D341Med (cell line): ENCODE results near the gene SUPT3H.
"Not testable (repeated sequence)": the region's sequence is repeated elsewhere in the genome, so short reads cannot be mapped to it uniquely, and the experiment has no call there.

Experiments
- DNase-seq: peaks from one replicate; pipeline ENCODE4 v3.0.0; 2012; ENCODE audit warnings: low spot score

Gene SUPT3H

DNA sequence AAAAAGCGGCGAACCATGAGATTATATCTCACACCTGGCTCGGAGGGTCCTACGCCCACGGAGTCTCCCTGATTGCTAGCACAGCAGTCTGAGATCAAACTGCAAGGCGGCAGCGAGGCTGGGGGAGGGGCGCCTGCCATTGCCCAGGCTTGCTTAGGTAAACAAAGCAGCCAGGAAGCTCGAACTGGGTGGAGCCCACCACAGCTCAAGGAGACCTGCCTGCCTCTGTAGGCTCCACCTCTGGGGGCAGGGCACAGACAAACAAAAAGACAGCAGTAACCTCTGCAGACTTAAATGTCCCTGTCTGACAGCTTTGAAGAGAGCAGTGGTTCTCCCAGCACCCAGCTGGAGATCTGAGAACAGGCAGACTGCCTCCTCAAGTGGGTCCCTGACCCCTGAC lies 201.4 kb downstream of the SUPT3H start:
- not testable (repeated sequence) for DNase-seq

DNA sequence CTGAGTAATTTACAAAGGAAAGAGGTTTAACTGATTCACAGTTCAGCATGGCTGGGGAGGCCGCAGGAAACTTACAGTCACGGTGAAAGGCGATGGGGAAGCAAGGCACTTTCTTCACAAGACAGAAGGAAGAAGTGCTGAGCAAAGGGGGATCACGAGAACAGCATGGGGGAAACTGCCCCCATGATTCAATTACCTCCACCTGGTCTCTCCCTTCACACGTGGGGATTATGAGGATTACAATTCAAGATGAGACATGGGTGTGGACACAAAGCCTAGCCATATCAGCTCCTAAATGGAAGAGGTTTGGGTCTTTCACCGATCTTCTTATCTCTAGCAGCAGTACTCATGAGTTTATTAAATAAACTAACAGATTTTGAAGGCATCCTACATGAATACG lies 202.5 kb downstream of the SUPT3H start:
- DNase-seq: no peak

DNA sequence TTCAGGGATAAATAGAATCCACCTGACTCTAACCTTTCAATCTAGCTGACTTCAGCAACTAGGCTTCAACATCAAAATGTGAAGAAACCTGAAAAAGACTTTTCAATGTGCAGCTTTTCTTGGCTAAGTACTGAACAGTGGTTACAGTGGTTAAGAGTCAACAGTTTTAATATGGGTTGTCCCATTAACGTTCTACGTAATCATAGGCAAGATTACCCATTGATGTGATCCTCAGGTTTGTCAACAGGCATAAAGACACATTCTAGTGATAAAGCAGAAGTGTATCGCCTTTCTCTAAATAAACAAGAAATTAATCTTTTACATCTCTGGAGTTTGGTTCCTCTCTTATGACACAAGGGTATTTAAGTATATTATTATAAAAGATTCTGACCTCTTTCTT lies 203.7 kb downstream of the SUPT3H start:
- no peak for DNase-seq

DNA sequence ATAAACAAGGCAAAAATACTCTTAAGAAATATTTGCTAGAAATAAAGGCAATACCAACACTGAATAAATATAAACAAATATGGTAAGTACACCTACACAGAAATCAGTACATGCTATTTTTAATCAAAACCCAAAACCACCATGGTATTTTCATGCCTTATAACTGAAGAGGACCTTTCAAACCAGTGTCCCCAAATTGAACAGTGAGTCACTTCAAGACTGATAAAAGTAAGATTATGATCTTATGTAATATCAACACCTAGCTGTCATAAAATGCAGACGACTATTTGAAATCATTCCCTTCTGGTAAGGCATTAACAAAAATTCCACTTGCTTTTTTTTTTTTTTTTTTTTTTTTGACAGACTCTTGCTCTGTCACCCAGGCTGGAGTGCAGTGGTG lies 206.4 kb downstream of the SUPT3H start:
- DNase-seq: no peak

DNA sequence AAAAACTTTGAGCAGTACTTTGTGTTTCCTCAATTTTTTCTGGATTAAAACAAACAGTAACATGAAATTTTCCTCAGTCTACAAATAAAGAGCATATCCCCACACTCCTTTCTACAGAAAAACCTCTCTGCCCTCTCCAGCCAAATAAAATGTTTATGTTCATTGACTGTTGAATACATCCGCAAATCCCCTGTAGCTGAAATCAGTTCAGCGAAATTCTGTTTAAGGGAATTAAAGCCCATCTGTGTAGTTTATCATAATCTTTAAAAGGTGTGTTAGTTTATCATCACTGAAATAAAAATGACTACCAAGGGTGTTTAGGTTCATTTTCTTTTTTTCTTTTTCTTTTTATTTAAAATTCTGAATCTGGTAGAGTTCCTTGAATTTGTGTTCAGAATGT lies 207.4 kb downstream of the SUPT3H start:
- no peak for DNase-seq

DNA sequence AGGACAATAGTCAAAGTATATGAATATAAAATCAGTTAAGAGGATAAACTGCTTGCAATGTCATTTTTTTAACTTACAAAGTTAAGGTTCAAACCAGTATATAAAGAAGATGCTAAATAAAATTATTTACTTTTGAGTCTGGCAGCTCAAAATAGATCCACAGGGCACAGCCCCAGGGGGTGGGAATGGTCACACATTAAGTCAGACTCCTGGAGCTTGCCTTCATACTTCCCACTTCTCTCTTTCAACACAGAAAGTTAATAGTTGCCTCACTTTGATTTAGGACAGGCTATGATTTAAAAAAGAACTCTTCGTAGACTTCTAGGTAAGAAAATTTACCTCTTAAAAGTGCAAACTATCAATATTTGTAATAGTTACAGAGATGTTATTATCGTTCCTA lies 207.9 kb downstream of the SUPT3H start:
- no peak for DNase-seq

DNA sequence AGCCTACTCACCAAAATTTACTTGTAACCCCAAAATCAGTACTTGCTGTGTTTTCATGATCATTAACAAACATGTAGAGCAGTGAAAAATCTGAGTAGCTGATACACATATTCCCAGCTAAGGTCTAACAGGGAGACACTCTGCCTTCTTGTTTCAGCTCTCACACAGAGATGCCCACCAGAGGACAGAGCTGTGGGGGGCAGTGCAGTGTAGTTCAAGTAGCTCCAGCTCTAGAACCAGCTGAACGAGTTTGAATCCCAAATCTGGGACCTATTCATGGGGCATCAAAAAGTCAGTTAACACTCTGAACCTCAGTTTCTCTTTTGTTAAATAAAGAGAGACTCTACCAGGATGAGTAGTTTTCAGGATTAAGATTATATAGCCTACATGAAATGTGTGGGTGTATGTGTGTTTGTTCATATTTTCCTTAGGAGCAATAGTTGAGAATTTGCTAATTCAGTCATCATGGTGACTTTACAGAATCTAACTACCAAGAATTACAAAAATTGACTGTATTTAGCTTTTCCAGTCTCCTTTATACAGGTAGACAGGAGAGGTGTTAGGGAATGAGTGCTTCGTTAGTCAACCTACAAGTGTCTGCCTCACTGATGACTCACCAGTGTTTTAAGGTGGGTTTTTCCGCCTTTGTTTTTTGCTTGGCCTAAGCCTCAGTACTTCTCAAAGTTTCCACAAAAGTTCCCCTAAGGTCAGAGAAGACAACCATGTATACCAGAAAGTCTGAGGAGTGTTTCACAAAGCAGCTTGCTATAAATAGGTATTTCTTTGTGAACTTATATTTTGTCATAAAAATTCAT lies 213.6 kb downstream of the SUPT3H start:
- DNase-seq: no peak

DNA sequence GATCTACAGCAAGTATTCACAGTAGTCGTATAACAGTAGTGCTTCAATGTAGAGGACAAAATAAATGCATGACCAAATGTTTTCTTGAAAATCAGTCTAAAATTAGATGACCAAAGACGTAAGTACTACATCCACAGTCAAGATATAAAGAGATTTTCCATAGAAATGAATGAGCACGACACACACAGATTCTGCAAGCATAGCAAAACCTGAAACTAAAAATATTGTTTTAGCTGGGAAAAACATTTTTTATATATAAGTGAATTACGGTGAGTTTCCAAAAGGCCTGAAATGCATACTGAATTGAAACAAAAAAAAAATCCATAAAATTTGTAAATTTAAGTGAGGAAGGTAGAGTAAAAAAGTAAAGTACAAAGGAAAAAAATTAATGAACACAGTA lies 217.4 kb downstream of the SUPT3H start:
- DNase-seq: no peak

DNA sequence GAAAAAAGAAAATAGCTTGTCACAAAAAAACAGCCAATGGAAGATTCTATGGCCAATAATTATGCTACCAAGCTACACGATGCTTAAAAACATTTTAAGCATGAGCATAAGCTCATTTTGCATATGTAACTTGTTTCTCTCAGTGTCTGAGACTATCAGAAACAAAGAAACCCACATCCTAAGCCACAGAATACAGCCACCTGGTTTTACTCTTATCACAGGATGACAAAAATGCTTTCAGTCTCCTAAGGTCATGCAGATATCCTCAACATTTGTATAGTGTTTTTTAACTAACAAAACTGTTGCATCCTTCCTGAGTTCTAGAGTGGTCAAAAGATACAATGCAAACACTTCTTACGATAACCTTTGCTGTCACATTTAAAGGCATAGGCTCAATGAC lies 221.7 kb downstream of the SUPT3H start:
- no peak for DNase-seq

DNA sequence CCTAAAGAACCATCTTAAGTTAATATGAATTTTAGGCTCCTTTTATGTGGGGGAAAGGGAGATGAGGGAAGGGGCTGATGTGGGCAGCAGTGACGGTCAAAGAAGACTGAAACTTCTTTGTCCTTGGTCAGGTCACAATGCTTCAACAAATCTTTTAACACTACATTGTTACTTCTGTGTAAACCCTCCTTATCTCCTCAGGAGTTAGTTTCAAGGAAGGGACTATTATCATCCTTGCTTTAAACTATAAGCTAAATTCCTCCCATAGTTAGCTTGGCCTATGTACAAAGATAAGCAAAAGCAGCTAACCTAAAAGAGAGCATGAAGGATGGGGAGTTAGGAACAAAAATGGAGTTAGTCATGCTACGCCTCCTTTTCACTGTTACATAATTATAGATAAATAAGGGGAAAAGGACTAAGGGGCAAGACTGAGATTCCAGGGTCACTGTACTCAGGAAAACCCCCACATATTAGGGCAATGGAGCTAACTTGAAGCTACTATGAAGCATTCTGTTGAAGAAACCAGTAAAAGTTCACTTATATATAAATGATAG lies 222.3 kb downstream of the SUPT3H start:
- DNase-seq: no peak

DNA sequence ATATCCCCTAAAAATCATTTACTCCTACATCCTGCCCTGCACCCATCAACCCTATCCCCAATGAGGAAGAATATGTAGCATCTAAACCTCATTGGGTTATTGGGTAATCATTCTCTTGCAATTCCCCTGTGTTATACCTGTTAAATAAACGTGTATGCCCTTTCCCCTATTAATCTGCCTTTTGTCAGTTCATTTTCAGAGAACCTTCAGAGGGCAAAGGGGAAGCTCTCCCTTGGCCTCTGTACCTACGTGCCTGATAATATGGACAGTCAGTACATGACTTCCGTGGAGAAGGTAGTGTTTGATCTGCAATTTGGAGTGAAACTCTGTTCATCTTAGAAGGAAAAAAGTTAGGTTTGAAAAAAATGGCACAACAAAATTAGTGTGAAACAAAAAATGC lies 223.1 kb downstream of the SUPT3H start:
- no peak for DNase-seq

DNA sequence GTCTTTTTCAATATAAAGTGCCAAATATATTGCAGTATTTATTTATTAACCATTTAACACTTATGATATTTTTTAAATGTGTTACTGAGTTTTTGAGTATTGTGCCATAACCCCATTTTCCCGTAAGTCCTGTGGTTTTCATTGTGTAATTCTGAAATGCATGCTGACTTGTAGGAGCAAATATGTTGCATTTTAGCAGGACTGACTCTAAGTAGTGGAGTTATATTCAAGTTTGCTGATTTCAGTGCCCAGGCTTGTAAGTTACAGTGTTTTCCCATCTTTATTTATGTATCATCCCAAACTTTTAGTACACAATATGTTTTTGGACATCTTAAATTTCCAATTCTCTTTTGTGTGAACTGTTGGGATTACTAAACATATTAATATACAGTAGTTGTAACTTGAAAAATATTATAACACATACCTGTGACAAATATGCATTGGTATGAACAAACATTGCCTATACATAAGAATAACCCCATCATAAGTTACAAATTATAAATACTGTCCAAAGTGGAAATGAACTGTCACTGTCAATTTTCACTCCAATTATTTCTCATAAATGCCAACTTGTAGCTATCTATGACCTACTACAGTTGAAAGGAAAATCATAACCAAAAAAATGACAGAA lies 228.9 kb downstream of the SUPT3H start:
- DNase-seq: no peak

DNA sequence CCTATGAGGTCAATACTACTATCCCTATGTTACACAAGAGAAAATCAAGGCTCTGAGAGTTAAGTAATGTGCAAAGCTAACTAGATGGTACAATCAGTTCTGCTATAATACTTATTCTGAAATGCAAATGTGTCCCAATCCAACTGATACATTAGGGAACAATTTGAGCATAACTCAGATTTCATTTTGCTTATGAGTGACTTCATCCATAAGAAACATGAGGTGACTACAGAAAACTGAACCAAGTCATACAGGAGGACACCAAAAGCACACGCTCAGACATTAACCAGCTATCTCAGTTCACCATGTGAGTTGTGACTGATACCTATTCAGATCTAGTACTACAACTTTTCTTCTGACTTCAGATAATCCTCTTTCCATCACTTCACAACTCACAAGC lies 229.5 kb downstream of the SUPT3H start:
- DNase-seq: no peak

DNA sequence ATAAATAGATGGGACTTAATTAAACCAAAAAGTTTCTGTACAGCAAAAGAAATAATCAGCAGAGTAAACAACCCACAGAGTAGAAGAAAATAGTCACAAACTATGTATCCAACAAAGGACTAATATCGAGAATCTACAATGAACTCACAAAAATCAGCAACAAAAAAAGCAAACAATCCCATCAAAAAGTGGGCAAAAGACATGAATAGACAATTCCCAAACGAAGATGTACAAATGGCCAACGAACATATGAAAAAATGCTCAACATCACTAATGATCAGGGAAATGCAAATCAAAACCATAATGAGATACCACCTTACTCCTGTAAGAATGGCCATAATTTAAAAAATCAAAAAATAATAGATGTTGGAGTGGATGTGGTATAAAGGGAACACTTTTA lies 232.1 kb downstream of the SUPT3H start:
- DNase-seq: not testable (repeated sequence)

DNA sequence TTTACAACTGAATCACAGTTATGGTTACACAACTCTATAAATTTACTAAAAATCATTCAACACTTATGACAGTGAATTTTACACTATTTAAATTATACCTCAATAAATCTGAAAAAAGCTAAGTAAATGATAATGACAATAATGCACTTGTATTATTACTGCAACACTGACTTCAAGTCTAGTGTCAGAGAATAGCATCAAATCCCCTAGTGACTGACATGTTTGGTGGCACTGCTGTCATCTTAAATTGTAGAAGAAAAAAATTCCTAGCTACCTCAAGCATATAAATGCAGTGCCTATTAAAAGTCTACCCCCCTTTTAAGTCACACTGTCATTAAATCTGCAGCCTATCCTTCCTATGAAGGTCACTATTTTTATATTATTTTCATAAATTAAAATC lies 239.0 kb downstream of the SUPT3H start:
- DNase-seq: no peak

DNA sequence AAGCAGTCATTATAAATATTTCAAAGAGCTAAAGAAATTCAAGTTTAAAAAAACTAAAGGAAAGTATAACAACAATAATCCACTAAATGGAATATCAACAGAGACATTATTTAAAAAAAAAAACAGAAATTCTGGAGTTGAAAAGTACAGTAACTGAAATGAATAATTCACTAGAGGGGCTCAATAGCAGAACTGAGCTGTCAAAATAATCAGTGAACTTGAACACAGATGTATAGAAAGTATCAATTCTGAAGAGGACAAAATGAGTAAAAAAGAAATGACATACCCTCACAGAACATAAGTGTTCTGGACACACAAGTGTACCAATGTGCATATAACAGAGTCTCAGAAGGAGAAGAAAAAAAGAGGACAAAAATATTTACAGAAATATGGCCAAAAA lies 241.2 kb downstream of the SUPT3H start:
- no peak for DNase-seq

DNA sequence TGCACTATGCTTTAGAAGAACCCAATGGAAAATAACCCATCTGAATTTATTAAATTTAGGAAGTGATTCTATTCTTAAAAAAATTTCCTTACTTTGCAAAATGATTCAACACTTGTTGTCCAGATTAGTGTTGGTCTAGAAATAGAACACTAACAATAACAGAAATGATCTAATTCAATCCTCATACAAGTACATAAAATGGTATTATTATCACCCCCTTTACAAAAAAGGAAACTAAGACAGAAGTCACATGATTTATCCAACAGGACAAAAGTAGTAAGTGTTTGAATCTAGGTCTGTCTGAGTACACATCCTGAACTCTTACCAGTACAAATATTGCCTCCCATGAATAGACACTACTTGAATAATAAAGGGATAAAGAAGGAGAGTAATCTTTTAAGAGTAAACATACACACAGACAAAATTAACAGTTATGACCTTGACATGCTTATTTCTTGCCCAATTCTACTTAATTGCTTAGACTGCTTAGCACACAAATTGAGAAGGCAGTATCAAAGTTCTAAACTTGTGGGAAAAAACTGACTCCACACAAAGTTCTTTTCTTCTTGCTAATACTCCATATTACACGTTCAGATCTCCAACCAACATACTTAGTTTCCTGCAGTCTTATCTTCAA lies 245.0 kb downstream of the SUPT3H start:
- DNase-seq: no peak

DNA sequence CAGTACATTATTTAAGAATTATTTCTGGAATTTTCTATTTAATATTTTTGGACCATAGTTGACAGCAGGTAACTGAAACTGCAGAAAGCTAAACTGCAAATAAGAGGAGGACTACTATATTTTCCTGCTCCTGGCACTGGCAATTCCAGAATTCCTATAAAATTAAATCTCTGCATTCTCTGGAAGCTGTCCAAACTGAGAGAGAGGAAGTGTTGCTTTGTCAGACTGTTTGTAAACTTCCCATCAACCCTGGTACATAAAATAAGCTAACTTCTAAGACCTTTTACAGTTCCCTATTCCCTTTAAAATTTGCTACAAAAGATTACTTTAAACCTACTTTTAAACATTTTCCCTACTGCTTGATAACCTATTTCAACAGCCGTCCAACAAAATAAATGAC lies 245.7 kb downstream of the SUPT3H start:
- DNase-seq: no peak

DNA sequence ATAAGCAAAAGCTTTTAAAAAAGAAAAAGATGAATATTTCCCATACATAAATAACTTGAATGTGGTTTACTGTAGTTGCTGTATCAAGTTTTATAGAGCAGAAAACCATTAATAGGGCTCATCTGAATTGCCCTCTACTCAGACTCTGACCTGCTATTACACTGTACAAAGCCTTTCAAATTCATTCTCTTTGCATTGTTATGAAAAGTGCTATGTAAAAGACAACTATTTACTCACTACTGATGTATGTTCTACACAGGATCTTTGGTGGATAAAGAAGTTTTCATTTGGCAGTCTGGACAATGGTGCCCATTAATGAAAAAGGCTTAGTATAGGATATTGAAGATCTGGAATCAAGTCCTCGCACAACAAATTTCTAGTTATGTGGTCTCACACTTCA lies 248.7 kb downstream of the SUPT3H start:
- DNase-seq: no peak

DNA sequence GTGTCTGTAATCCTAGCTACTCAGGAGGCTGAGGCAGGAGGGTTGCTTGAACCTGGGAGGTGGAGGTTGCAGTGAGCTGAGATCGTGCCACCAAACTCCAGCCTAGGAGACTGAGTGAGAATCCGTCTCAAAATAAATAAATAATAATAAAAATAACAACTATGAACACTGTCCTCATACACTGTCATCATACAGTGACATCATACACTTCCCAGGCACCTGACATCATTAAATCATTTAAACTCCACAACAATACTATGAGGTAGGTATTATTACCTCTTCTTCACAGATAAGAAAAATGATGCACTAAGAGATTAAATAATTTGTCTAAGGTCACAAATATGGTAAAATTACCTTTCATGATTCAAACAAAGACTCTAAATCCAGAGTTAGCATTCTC lies 250.5 kb downstream of the SUPT3H start:
- DNase-seq: no peak

DNA sequence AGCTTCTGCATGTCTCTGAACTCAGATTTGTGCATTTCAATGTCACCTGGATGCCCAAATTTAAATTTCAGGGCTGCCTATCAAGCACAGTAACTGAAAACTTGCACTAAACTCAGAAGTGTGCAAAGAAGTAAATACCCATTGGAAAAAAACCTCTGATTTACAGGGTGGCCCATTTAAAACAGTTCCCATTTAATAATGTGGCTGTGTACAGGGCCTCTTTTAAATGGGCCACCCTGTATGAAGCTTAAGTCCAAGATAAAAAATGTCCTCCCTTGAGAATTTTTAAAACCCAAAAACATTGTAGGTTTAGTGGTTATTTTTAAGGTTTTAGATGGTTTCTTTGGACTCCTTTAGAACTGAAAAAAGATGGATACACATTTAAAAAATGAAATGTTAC lies 251.7 kb downstream of the SUPT3H start:
- no peak for DNase-seq

DNA sequence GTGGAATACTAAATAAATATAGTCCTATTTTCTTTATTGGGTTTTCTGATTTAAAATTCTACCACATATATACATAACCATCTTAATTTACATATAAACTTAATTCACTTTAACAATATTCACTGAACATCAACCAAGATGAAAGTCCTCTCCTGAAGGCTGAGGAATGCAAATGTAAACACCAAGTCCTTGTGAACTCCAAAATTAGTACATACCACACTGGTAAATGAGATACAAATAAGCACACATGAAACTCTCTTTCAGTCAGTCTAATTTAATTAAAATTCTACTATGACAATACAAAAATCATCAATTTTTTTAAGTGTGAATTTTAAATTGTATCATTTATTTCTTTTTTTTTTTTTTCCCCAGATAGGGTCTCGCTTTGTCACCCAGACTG lies 254.7 kb downstream of the SUPT3H start:
- DNase-seq: no peak

DNA sequence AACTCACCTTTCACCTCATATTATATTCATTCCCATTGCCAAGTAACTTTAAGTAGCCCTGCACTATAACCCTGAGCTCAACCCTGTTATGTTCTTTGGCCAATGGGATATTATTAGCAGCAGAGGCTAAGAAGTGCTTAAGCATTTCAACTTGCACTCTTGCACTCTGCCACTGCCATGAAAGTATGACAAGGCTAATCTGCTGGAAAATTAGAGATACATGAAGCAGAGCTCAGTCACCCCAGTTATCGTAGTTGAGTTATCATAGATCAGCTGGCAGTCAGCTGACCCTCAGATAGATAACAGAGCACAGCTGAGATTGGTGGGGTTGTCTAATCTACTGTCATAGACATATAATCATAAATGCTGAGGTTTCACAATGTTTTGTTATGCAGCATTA lies 259.0 kb downstream of the SUPT3H start:
- no peak for DNase-seq
